ENCODE measurements around the gene CDCA4.
"Not testable (repeated sequence)": the region's sequence is repeated elsewhere in the genome, so short reads cannot be mapped to it uniquely, and the experiment has no call there.

CDCA4 gene

DNA sequence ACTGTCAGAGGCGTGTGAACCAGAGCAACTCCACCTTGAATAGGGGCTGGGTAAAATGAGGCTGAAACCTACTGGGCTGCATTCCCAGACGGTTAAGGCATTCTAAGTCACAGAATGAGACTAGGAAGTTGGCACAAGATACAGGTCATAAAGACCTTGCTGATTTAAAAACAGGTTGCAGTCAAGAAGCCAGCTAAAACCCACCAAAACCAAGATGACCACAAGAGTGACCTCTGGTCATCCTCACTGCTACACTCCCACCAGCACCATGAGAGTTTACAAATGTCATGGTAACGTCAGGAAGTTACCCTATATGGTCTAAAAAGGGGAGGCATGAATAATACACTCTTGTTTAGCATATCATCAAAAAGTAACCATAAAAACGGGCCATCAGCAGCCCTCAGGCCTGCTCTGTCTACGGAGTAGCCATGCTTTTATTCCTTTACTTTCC, 11.6 kb upstream of the CDCA4 start:
- DNase-seq, result not testable (repeated sequence)

DNA sequence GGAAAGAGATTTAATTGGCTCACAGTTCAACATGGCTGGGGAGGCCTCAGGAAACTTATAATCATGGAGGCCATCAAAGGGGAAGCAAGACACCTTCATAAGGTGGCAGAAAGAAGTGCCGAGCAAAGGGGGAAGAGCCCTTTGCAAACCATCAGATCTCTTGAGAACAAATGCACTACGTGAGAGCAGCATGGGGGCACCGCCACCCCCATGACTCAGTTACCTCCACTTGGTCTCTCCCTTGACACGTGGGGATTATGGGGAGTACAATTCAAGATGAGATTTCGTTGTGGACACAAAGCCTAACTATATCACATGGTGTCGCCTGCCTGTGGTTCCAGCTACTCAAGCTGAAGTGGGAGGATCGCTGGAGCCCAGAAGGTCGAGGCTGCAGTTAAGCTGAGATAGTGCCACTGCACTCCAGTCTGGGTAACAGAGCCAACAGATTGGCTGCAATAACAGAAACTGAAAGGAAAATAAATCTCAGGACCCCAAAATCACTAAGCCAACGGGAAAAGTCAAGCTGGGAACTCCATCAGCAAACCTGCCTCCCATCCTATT, 10.0 kb upstream of the CDCA4 start:
- DNase-seq, result no peak

DNA sequence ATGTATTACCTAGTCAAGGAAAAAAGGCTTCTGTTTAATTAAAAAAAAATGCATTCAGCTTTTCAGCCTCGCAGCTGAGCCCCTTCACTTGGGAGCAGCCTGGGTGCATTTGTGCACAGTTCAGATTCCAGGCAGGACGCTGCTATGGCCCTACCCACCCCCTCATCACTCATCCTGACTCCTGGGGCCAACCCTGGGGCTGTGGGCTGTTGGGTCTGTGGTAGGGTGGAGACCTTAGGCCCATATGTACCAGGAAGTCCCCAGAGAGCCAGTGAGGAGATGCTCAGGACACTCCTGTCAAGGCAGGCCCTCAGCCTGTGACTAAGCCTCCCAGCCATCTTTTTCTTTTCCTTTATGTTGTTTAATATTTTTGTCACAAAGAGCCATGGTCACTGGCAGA, 9.3 kb upstream of the CDCA4 start:
- DNase-seq, result no peak

DNA sequence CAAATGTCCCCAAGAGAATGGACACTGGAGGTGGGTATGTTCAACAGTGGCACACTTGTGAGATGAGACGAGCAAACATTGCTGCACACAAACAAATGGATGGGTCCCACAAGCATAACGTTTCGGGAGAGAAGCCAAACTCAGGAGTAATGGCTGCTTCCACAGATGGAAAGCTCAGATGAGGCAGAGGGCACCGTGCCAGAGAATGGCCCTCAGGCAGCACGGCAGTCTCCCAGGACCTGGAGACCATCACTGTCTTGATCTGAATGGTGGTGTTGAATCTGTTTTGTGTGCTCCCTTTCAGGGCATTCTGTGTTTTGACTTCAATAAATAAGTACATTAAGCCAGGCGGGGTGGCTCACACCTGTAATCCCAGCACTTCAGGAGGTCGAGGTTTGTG, 8.5 kb upstream of the CDCA4 start:
- no peak for DNase-seq

DNA sequence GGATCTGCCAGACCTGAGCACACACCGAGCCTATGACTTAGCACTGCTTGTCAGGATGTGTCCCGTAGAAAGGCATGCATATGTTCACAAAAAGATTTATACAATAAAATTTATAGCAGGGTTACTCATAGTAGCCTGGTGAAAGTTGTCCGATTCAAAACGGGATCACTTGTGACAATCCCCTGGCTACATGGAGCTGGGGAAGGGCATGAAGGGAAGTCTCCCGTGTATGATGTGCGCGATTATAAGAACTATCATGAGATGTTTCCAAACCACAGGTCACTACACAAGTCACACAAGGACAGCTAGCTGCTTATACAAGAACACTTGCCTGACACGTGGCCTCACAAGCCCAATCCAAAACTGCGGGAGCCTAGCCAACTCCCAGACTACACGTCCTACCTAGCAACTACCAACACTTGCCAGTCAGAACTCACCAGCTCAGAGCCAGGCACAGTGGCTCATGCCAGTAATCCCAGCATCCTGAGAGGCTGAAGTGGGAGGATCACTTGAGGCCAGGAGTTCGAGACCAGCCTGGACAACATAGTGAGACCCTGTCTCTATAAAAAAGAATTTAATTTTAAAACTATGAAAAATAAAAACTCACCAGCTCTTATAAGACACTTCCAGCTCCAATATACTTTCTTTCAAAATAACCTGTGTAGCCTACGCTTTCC, 7.5 kb upstream of the CDCA4 start:
- DNase-seq, result no peak

GRCh38 chr14:105027718-105028117, 6.8 kb upstream of the CDCA4 start:
- not testable (repeated sequence) for DNase-seq

- DNase-seq, result peak; percentile 21
These were observed 6.1 kb upstream of the CDCA4 start for GRCh38 chr14:105026802-105027563.

- DNase-seq, result peak; percentile 81
These were observed 5.3 kb upstream of the CDCA4 start for GRCh38 chr14:105026033-105026785.

- no peak for DNase-seq
These were observed 4.5 kb upstream of the CDCA4 start for GRCh38 chr14:105025429-105025828.

- no peak for DNase-seq
These were observed 3.1 kb upstream of the CDCA4 start for GRCh38 chr14:105023791-105024480.

- no peak for DNase-seq
These were observed 2.3 kb upstream of the CDCA4 start for GRCh38 chr14:105023144-105023543.

DNA sequence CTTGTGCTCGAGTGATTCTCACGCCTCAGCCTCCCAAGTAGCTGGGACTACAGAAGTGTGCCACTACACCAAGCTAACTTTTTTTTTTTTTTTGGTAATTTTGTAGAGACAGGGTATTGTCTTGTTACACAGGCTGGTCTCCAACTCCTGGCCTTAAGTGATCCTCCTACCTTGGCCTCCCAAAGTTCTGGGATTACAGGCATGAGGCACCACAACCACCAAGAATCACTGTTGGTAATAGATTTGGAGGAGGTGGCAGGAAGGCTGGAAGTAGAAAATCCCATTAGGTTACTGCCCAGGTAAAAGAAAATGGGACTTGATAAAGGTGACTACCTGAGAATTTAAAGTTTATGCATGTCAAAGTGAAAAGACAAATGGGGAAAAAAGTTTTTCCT, 1.4 kb upstream of the CDCA4 start:
- DNase-seq, result no peak

GRCh38 chr14:105021656-105022275, 883 bp upstream of the CDCA4 start:
- peak; percentile 13 for DNase-seq

DNA sequence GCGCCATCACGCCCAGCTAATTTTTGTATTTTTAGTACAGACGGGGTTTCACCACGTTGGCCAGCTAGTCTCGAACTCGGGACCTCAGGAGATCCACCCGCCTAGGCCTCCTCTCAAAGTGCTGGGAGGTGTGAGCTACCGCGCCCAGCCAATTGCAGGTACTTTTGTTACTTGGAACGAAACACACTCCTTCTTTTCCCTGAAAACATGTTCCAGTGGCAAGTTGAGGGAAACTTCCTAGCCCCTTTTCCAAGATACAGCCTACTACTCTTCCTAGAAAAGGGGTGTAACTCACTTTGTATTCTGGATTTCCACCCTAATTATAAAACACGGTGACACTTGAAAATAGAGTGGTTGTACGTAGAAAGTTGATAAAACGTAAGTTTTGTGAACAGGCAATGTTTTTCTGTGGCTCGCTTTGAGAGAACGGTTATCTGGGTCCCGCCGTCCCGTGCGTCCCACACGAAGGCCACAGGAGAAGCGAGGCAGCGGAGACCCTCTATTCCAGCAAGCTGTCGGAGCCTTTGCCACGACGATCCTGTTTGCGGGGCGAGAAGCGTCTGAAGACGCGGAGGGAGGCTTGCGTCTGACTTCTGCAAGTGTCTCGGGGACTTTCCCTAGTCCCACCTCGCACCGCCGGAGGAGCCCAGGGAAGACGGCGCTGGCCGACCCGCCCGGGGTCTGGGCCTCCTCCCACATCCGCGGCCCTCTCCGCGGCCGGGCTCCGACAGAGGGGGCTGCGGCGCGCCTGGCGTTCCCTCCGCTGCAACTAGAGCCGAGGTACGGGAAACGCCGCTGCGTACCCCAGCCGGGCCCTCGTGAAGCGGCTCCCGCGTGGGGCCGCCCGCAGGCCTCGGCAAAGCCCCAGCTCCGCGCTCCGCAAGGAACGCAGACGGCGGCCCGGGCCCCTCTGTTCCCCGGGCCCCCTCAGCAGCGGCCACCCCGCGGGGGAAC, 745 bp downstream of the CDCA4 start:
- DNase-seq, result peak; percentile 44

GRCh38 chr14:105018414-105018813, 2.5 kb downstream of the CDCA4 start:
- DNase-seq, result no peak

GRCh38 chr14:105015905-105016304, 5.0 kb downstream of the CDCA4 start:
- DNase-seq, result no peak

GRCh38 chr14:105015242-105015641, 5.6 kb downstream of the CDCA4 start:
- DNase-seq, result no peak

- DNase-seq, result no peak
These were observed 6.3 kb downstream of the CDCA4 start for GRCh38 chr14:105014631-105015030.

- no peak for DNase-seq
These were observed 6.9 kb downstream of the CDCA4 start for GRCh38 chr14:105014032-105014431.

- DNase-seq, result no peak
These were observed 7.6 kb downstream of the CDCA4 start for GRCh38 chr14:105013150-105013785.
